ENCODE data around the gene DHRSX.

- TF ChIP-seq, protein P1, sequence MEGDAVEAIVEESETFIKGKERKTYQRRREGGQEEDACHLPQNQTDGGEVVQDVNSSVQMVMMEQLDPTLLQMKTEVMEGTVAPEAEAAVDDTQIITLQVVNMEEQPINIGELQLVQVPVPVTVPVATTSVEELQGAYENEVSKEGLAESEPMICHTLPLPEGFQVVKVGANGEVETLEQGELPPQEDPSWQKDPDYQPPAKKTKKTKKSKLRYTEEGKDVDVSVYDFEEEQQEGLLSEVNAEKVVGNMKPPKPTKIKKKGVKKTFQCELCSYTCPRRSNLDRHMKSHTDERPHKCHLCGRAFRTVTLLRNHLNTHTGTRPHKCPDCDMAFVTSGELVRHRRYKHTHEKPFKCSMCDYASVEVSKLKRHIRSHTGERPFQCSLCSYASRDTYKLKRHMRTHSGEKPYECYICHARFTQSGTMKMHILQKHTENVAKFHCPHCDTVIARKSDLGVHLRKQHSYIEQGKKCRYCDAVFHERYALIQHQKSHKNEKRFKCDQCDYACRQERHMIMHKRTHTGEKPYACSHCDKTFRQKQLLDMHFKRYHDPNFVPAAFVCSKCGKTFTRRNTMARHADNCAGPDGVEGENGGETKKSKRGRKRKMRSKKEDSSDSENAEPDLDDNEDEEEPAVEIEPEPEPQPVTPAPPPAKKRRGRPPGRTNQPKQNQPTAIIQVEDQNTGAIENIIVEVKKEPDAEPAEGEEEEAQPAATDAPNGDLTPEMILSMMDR (IDR thresholded peaks at IDR 0.05): no peak
- no peak for TF ChIP-seq POLR2A (IDR thresholded peaks at IDR 0.05)
These were observed 126.7 kb downstream of the DHRSX start for GRCh38 chrX:2374086-2374485.

All from testis (tissue), 2 donors.